DND-41 (cell line): ENCODE measurements around the gene SEC22C.

Experiments used
- CTCF ChIP-seq: IDR thresholded peaks from 2 replicates; pipeline ENCODE4 v1.5.1; 2012; ENCODE audit warnings: borderline replicate concordance, low read length, moderate library complexity, mild to moderate bottlenecking; ENCODE audit not compliant: poor library complexity, severe bottlenecking; ENCODE audit errors: extremely low read depth
- EZH2 ChIP-seq: IDR thresholded peaks from 3 replicates; pipeline ENCODE4 v1.6.1; 2012; ENCODE audit warnings: borderline replicate concordance, low read depth, mild to moderate bottlenecking, moderate library complexity, low read length, inconsistent platforms; ENCODE audit not compliant: severe bottlenecking

GRCh38 chr3:42511736-42512135 is 70.0 kb downstream of the SEC22C start:
- no peak for TF ChIP-seq CTCF
- TF ChIP-seq EZH2 = no peak
